GM12875 (cell line): ENCODE measurements around the gene MAGI1.

ENCODE experiments used
- H3K4me3 ChIP-seq: one replicate; pipeline ENCODE4 v1.5.1; 2011; ENCODE audit warnings: low read depth, low read length, control low read depth
- CTCF ChIP-seq: IDR thresholded peaks from 2 replicates; pipeline ENCODE4 v1.5.1; 2011; ENCODE audit warnings: low read depth, mild to moderate bottlenecking, control low read depth, inconsistent platforms, low read length, moderate library complexity, borderline replicate concordance; ENCODE audit not compliant: insufficient read depth

The MAGI1 gene

GRCh38 chr3:65988411-65989180 is 50.1 kb downstream of the MAGI1 start:
- H3K4me3 ChIP-seq, result no peak overlapping the region
- TF ChIP-seq CTCF, result no peak

DNA sequence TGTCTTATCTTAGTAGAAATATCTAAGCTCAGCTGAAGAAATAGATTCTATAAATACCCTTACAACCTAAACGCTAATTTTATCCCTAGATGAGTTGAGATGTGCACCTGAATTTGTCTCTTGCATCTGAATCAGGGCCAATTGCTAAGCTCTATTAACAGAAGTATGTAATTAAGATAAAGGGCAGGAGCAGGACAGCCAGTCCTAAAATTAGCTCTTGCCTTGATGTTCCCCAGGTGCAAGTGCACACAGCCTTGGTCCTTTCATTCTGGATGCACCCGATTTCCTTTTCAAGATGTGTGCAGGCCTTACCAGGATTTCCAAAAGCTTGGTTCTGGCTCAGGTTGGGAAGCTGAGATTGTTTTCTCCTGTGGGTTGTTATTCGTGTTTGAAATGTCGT is 52.4 kb downstream of the MAGI1 start:
- no peak overlapping the region for H3K4me3 ChIP-seq
- no peak for TF ChIP-seq CTCF

GRCh38 chr3:65984975-65985374 is 53.7 kb downstream of the MAGI1 start:
- TF ChIP-seq CTCF, result no peak
- no peak overlapping the region for H3K4me3 ChIP-seq

- no peak overlapping the region for H3K4me3 ChIP-seq
- no peak for TF ChIP-seq CTCF
Measured at GRCh38 chr3:65983100-65983499, 55.6 kb downstream of the MAGI1 start.

GRCh38 chr3:65979731-65980130 is 59.0 kb downstream of the MAGI1 start:
- no peak for TF ChIP-seq CTCF
- no peak overlapping the region for H3K4me3 ChIP-seq

DNA sequence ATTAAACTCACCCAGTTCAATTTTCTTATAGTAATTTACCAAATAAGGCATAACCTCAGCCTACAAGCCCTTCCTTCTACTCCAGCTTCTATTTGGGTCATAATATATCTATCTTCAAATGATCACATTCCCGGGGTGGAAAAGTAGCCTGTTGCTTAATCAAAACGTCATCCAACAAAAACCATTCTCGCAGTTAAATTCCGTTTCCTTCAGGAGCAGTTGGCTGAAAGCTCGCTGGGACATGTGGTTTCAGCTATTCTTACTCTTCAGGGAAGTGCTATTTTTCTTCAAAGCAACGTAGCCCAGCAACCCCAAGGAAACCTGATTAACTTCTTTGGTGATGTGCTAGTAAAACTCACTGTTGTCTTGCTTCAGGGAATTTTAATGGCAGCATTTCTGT is 59.6 kb downstream of the MAGI1 start:
- no peak overlapping the region for H3K4me3 ChIP-seq
- no peak for TF ChIP-seq CTCF

GRCh38 chr3:65978116-65978515 is 60.6 kb downstream of the MAGI1 start:
- H3K4me3 ChIP-seq, result no peak overlapping the region
- TF ChIP-seq CTCF, result no peak
